Central memory CD8-positive, alpha-beta T cell (primary cell): ENCODE data around the gene ATP6V1B1.
A peak's percentile ranks its signal among the peaks of the same experiment; 100 is the strongest.

Experiments
- ATAC-seq: fragments of 150-1000 bp; cut with Tn5 transposase; replicated peaks from 2 replicates; pipeline ENCODE4 v1.10.0; 2022; ENCODE audit warnings: mild to moderate bottlenecking, moderate FRiP score, moderate number of reproducible peaks; ENCODE audit not compliant: poor library complexity, severe bottlenecking; ENCODE audit errors: extremely low read depth
- DNase-seq, 2 donors: peaks; one replicate each; pipeline ENCODE4 v3.0.0; 2021; ENCODE audit warnings: low spot score in 2 of 2
- H3K27ac Mint-ChIP-seq: one replicate; pipeline ENCODE4 v1.8.0; 2022; ENCODE audit warnings: low read depth, mild to moderate bottlenecking, moderate library complexity, mixed read lengths
- H3K27me3 Mint-ChIP-seq: one replicate; pipeline ENCODE4 v1.8.0; 2022; ENCODE audit warnings: mixed read lengths
- H3K36me3 Mint-ChIP-seq: one replicate; pipeline ENCODE4 v1.8.0; 2022; ENCODE audit warnings: mild to moderate bottlenecking, moderate library complexity, mixed read lengths; ENCODE audit not compliant: insufficient read depth
- H3K4me1 Mint-ChIP-seq: one replicate; pipeline ENCODE4 v1.8.0; 2022; ENCODE audit warnings: mixed read lengths
- H3K4me3 Mint-ChIP-seq: one replicate; pipeline ENCODE4 v1.8.0; 2022; ENCODE audit warnings: mild to moderate bottlenecking, moderate library complexity, mixed read lengths
- H3K9me3 Mint-ChIP-seq: one replicate; pipeline ENCODE4 v1.8.0; 2022; ENCODE audit warnings: mixed read lengths

ATP6V1B1 gene

GRCh38 chr2:70946832-70947442, 11.2 kb downstream of the ATP6V1B1 start:
- Mint-ChIP-seq H3K27me3 (peaks cover 21% of the 10 kb centered on the region), H3K4me3 (peak overlapping the region; percentile 80), H3K4me1 (peaks cover 15% of the 10 kb centered on the region), H3K27ac (no peak overlapping the region), H3K36me3 (peaks cover 2% of the 10 kb centered on the region), H3K9me3 (no peaks in the 10 kb centered on the region)
- DNase-seq: peak in 1 of 2 donors; percentile 34
- ATAC-seq: peak; percentile 40

- H3K27me3 Mint-ChIP-seq: peaks cover 21% of the 10 kb centered on the region
- no peaks in the 10 kb centered on the region for H3K9me3 Mint-ChIP-seq
- ATAC-seq (no peak), DNase-seq (no peak)
- peaks cover 2% of the 10 kb centered on the region for H3K36me3 Mint-ChIP-seq
- H3K27ac Mint-ChIP-seq: no peak overlapping the region
- peak overlapping the region; percentile 80 for H3K4me3 Mint-ChIP-seq
- peaks cover 15% of the 10 kb centered on the region for H3K4me1 Mint-ChIP-seq
Observed at GRCh38 chr2:70947556-70948184, 12.0 kb downstream of the ATP6V1B1 start.

- H3K27me3 Mint-ChIP-seq: peaks cover 27% of the 10 kb centered on the region
- H3K9me3 Mint-ChIP-seq: no peaks in the 10 kb centered on the region
- H3K4me3 Mint-ChIP-seq: peak overlapping the region; percentile 80
- H3K36me3 Mint-ChIP-seq: peaks cover 2% of the 10 kb centered on the region
- ATAC-seq (peak; percentile 89), DNase-seq (peak; percentile 56 to 64)
- H3K4me1 Mint-ChIP-seq: peaks cover 15% of the 10 kb centered on the region
- no peak overlapping the region for H3K27ac Mint-ChIP-seq
Observed at GRCh38 chr2:70948337-70949003, 12.8 kb downstream of the ATP6V1B1 start.

GRCh38 chr2:70949086-70949485, 13.4 kb downstream of the ATP6V1B1 start:
- peaks cover 2% of the 10 kb centered on the region for H3K36me3 Mint-ChIP-seq
- peaks cover 15% of the 10 kb centered on the region for H3K4me1 Mint-ChIP-seq
- no peak overlapping the region for H3K27ac Mint-ChIP-seq
- no peak for ATAC-seq
- DNase-seq: no peak
- no peak overlapping the region for H3K4me3 Mint-ChIP-seq
- no peaks in the 10 kb centered on the region for H3K9me3 Mint-ChIP-seq
- H3K27me3 Mint-ChIP-seq: peaks cover 33% of the 10 kb centered on the region

GRCh38 chr2:70954886-70955285, 19.2 kb downstream of the ATP6V1B1 start:
- DNase-seq (peak in 1 of 2 donors; percentile 6), ATAC-seq (no peak)
- H3K36me3 Mint-ChIP-seq: no peaks in the 10 kb centered on the region
- H3K9me3 Mint-ChIP-seq: no peaks in the 10 kb centered on the region
- peaks cover 52% of the 10 kb centered on the region for H3K27me3 Mint-ChIP-seq
- H3K4me1 Mint-ChIP-seq: peaks cover 11% of the 10 kb centered on the region
- H3K27ac Mint-ChIP-seq: no peak overlapping the region
- no peak overlapping the region for H3K4me3 Mint-ChIP-seq

- DNase-seq (no peak), ATAC-seq (no peak)
- H3K27me3 Mint-ChIP-seq: peaks cover 59% of the 10 kb centered on the region
- no peak overlapping the region for H3K4me3 Mint-ChIP-seq
- H3K36me3 Mint-ChIP-seq: no peaks in the 10 kb centered on the region
- no peak overlapping the region for H3K27ac Mint-ChIP-seq
- no peaks in the 10 kb centered on the region for H3K9me3 Mint-ChIP-seq
- H3K4me1 Mint-ChIP-seq: peaks cover 11% of the 10 kb centered on the region
Observed at GRCh38 chr2:70956141-70956540, 20.4 kb downstream of the ATP6V1B1 start.

- ATAC-seq (no peak), DNase-seq (no peak)
- Mint-ChIP-seq H3K27me3 (peaks cover 75% of the 10 kb centered on the region), H3K27ac (no peak overlapping the region), H3K4me1 (peaks cover 11% of the 10 kb centered on the region), H3K9me3 (no peaks in the 10 kb centered on the region), H3K4me3 (no peak overlapping the region), H3K36me3 (no peaks in the 10 kb centered on the region)
Observed at GRCh38 chr2:70957798-70958197, 22.1 kb downstream of the ATP6V1B1 start.

GRCh38 chr2:70958759-70959158, 23.1 kb downstream of the ATP6V1B1 start:
- no peaks in the 10 kb centered on the region for H3K9me3 Mint-ChIP-seq
- DNase-seq (peak; percentile 8 to 10), ATAC-seq (no peak)
- no peaks in the 10 kb centered on the region for H3K36me3 Mint-ChIP-seq
- no peak overlapping the region for H3K4me3 Mint-ChIP-seq
- H3K27me3 Mint-ChIP-seq: peaks cover 77% of the 10 kb centered on the region
- H3K27ac Mint-ChIP-seq: no peak overlapping the region
- H3K4me1 Mint-ChIP-seq: peaks cover 11% of the 10 kb centered on the region

GRCh38 chr2:70959271-70959761, 23.6 kb downstream of the ATP6V1B1 start:
- H3K4me3 Mint-ChIP-seq: no peak overlapping the region
- ATAC-seq: no peak
- no peaks in the 10 kb centered on the region for H3K9me3 Mint-ChIP-seq
- no peak overlapping the region for H3K27ac Mint-ChIP-seq
- H3K36me3 Mint-ChIP-seq: no peaks in the 10 kb centered on the region
- H3K4me1 Mint-ChIP-seq: peaks cover 11% of the 10 kb centered on the region
- peak in 1 of 2 donors; percentile 4 for DNase-seq
- H3K27me3 Mint-ChIP-seq: peaks cover 72% of the 10 kb centered on the region

- H3K36me3 Mint-ChIP-seq: peaks cover 2% of the 10 kb centered on the region
- H3K9me3 Mint-ChIP-seq: no peaks in the 10 kb centered on the region
- H3K27me3 Mint-ChIP-seq: peaks cover 72% of the 10 kb centered on the region
- H3K27ac Mint-ChIP-seq: no peak overlapping the region
- H3K4me1 Mint-ChIP-seq: peaks cover 18% of the 10 kb centered on the region
- H3K4me3 Mint-ChIP-seq: no peak overlapping the region
- ATAC-seq: no peak
- peak; percentile 11 to 14 for DNase-seq
Observed at GRCh38 chr2:70959851-70960832, 24.4 kb downstream of the ATP6V1B1 start.

GRCh38 chr2:70960833-70961647, 25.3 kb downstream of the ATP6V1B1 start:
- peaks cover 64% of the 10 kb centered on the region for H3K27me3 Mint-ChIP-seq

More at GRCh38 chr2:70960833-70961647, 25.3 kb downstream of the ATP6V1B1 start:
- DNase-seq (peak; percentile 6 to 12), ATAC-seq (no peak)
- Mint-ChIP-seq H3K4me1 (peaks cover 20% of the 10 kb centered on the region), H3K4me3 (no peak overlapping the region), H3K9me3 (no peaks in the 10 kb centered on the region), H3K27ac (no peak overlapping the region), H3K36me3 (peaks cover 2% of the 10 kb centered on the region)
